H9 (cell line): ENCODE measurements around the gene PLEKHA8. TPM values are rescaled to one million over a fixed set of nuclear protein-coding genes. Genes with fewer than 3 reads are reported as not detected.

Experiments
- DNase-seq: peaks from one replicate; pipeline ENCODE4 v3.0.0-alpha.2; 2017
- H2AFZ ChIP-seq: one replicate; pipeline ENCODE4 v1.6.1; 2013; ENCODE audit warnings: mild to moderate bottlenecking, low read length, control low read depth, moderate library complexity
- H2AK5ac ChIP-seq: 2 replicates; pipeline ENCODE4 v1.6.1; 2013; ENCODE audit warnings: low read length, control low read depth, mixed read lengths; ENCODE audit not compliant: insufficient read length
- H2BK120ac ChIP-seq: one replicate; pipeline ENCODE4 v1.6.1; 2013; ENCODE audit warnings: low read depth, mild to moderate bottlenecking, low read length, control low read depth, inconsistent platforms; ENCODE audit not compliant: poor library complexity, severe bottlenecking
- H2BK12ac ChIP-seq: 2 replicates; pipeline ENCODE4 v1.6.1; 2013; ENCODE audit warnings: low read length, control low read depth, mixed read lengths, low read depth; ENCODE audit not compliant: insufficient read length
- H2BK15ac ChIP-seq: 2 replicates; pipeline ENCODE4 v1.6.1; 2013; ENCODE audit warnings: low read depth, low read length, control low read depth
- H2BK20ac ChIP-seq: one replicate; pipeline ENCODE4 v1.6.1; 2013; ENCODE audit warnings: low read depth, mild to moderate bottlenecking, low read length, control low read depth, inconsistent platforms; ENCODE audit not compliant: poor library complexity, severe bottlenecking
- H2BK5ac ChIP-seq: 2 replicates; pipeline ENCODE4 v1.6.1; 2013; ENCODE audit warnings: low read length, control low read depth, mixed read lengths; ENCODE audit not compliant: insufficient read length
- H3K14ac ChIP-seq: 2 replicates; pipeline ENCODE4 v1.6.1; 2013; ENCODE audit warnings: low read length, control low read depth; ENCODE audit not compliant: insufficient read depth
- H3K18ac ChIP-seq: 2 replicates; pipeline ENCODE4 v1.6.1; 2013; ENCODE audit warnings: low read depth, mild to moderate bottlenecking, mixed read lengths, low read length, control low read depth; ENCODE audit not compliant: insufficient read length
- H3K23ac ChIP-seq: 2 replicates; pipeline ENCODE4 v1.6.1; 2013; ENCODE audit warnings: low read length, control low read depth, mixed read lengths, low read depth; ENCODE audit not compliant: insufficient read length
- H3K23me2 ChIP-seq: 2 replicates; pipeline ENCODE4 v1.6.1; 2013; ENCODE audit warnings: low read depth, mild to moderate bottlenecking, mixed read lengths, low read length, control low read depth; ENCODE audit not compliant: insufficient read length, poor library complexity, severe bottlenecking
- H3K27ac ChIP-seq: 2 replicates; pipeline ENCODE4 v1.5.1; 2013; ENCODE audit warnings: low read length, control low read depth, mixed read lengths, low read depth; ENCODE audit not compliant: insufficient read length
- H3K27me3 ChIP-seq: 2 replicates; pipeline ENCODE4 v1.6.1; 2013; ENCODE audit warnings: low read length, control low read depth, inconsistent platforms; ENCODE audit not compliant: insufficient read depth
- H3K4ac ChIP-seq: 2 replicates; pipeline ENCODE4 v1.6.1; 2013; ENCODE audit warnings: low read depth, mild to moderate bottlenecking, control low read depth, inconsistent platforms, low read length, moderate library complexity
- H3K4me1 ChIP-seq: 2 replicates; pipeline ENCODE4 v1.6.1; 2013; ENCODE audit warnings: low read length, control low read depth, inconsistent platforms; ENCODE audit not compliant: insufficient read depth
- H3K4me2 ChIP-seq: 2 replicates; pipeline ENCODE4 v1.6.1; 2013; ENCODE audit warnings: low read length, control low read depth, mixed read lengths; ENCODE audit not compliant: insufficient read length, insufficient read depth
- H3K56ac ChIP-seq: 2 replicates; pipeline ENCODE4 v1.6.1; 2013; ENCODE audit warnings: low read depth, mild to moderate bottlenecking, mixed read lengths, low read length, control low read depth; ENCODE audit not compliant: insufficient read length
- H3K79me1 ChIP-seq: 2 replicates; pipeline ENCODE4 v1.6.1; 2013; ENCODE audit warnings: low read depth, mild to moderate bottlenecking, moderate library complexity, low read length, control low read depth, inconsistent platforms; ENCODE audit not compliant: insufficient read depth, poor library complexity, severe bottlenecking
- H3K79me2 ChIP-seq: 2 replicates; pipeline ENCODE4 v1.6.1; 2013; ENCODE audit warnings: low read length, control low read depth, inconsistent platforms; ENCODE audit not compliant: insufficient read depth
- H3K9ac ChIP-seq: 2 replicates; pipeline ENCODE4 v1.6.1; 2013; ENCODE audit warnings: low read length, control low read depth, mixed read lengths; ENCODE audit not compliant: insufficient read length; ENCODE audit errors: extremely low read depth
- H3K9me3 ChIP-seq: one replicate; pipeline ENCODE4 v1.6.1; 2013; ENCODE audit warnings: low read depth, low read length, inconsistent platforms; ENCODE audit not compliant: control insufficient read depth
- H3T11ph ChIP-seq: one replicate; pipeline ENCODE4 v1.6.1; 2013; ENCODE audit warnings: mild to moderate bottlenecking, low read length, control low read depth, inconsistent platforms
- H4K20me1 ChIP-seq: one replicate; pipeline ENCODE4 v1.6.1; 2013; ENCODE audit not compliant: control insufficient read depth, insufficient read length, insufficient read depth
- H4K5ac ChIP-seq: 2 replicates; pipeline ENCODE4 v1.6.1; 2013; ENCODE audit warnings: low read depth, mild to moderate bottlenecking, mixed read lengths, low read length, control low read depth; ENCODE audit not compliant: insufficient read length
- H4K8ac ChIP-seq: replicated peaks from 2 replicates; pipeline ENCODE4 v1.6.1; 2013; ENCODE audit warnings: low read length, control low read depth, mixed read lengths, low read depth; ENCODE audit not compliant: insufficient read length
- H4K91ac ChIP-seq: 2 replicates; pipeline ENCODE4 v1.6.1; 2013; ENCODE audit warnings: low read depth, mild to moderate bottlenecking, moderate library complexity, mixed read lengths, low read length, control low read depth; ENCODE audit not compliant: insufficient read length
- H3K27ac Mint-ChIP-seq, 3 experiments: 2 replicates in 2 of 3; 3 replicates in 1 of 3; pipeline ENCODE4 v1.8.0; 2020 to 2021; ENCODE audit warnings: mixed read lengths in 3 of 3, mild to moderate bottlenecking in 1 of 3, moderate library complexity in 1 of 3
- H3K27me3 Mint-ChIP-seq: 2 replicates; pipeline ENCODE4 v1.8.0; 2021; ENCODE audit warnings: low read depth, mild to moderate bottlenecking, moderate library complexity, mixed read lengths
- H3K36me3 Mint-ChIP-seq, 3 experiments: 2 replicates in 2 of 3; 3 replicates in 1 of 3; pipeline ENCODE4 v1.8.0; 2020 to 2021; ENCODE audit warnings: low read depth in 3 of 3, mixed read lengths in 3 of 3; ENCODE audit not compliant: insufficient read depth in 1 of 3
- H3K4me1 Mint-ChIP-seq, 2 experiments: 2 replicates each; pipeline ENCODE4 v1.8.0; 2020; ENCODE audit warnings: mixed read lengths in 2 of 2
- H3K4me3 Mint-ChIP-seq, 2 experiments: 2 replicates in 1 of 2; 3 replicates in 1 of 2; pipeline ENCODE4 v1.8.0; 2020 to 2021; ENCODE audit warnings: mild to moderate bottlenecking in 2 of 2, mixed read lengths in 2 of 2, moderate library complexity in 1 of 2
- H3K9me3 Mint-ChIP-seq, 2 experiments: 2 replicates in 1 of 2; 3 replicates in 1 of 2; pipeline ENCODE4 v1.8.0; 2020; ENCODE audit warnings: mild to moderate bottlenecking in 2 of 2, mixed read lengths in 2 of 2, moderate library complexity in 1 of 2
- CTCF ChIP-seq: fragments of 200-600 bp; sonication (generic); conservative IDR thresholded peaks from 3 replicates; pipeline ENCODE4 v1.8.0; 2021; ENCODE audit warnings: antibody characterized with exemption, mild to moderate bottlenecking
- total RNA-seq: library from RNA; stranded (reverse); gene quantifications from 2 replicates; pipeline ENCODE4 v1.2.1, GENCODE V29; 2021

PLEKHA8 gene
- total RNA-seq, 1 experiment from 2014 or later: 37.0 TPM

GRCh38 chr7:30113144-30113543 is 84.9 kb downstream of the PLEKHA8 start:
- no peak overlapping the region for H3K23ac ChIP-seq
- no peak overlapping the region for H4K8ac ChIP-seq
- no peak overlapping the region for H2BK20ac ChIP-seq
- TF ChIP-seq CTCF: no peak
- no peak overlapping the region for H3K18ac ChIP-seq
- H3K9ac ChIP-seq: no peak overlapping the region
- Mint-ChIP-seq H3K27ac (no peak overlapping the region), H3K4me3 (no peak overlapping the region), H3K9me3 (peaks cover 17 to 21% of the 10 kb centered on the region in 2 experiments), H3K27me3 (no peaks in the 10 kb centered on the region), H3K4me1 (no peaks in the 10 kb centered on the region), H3K36me3 (peaks cover 9 to 22% (median 9%) of the 10 kb centered on the region in 3 experiments)
- no peak overlapping the region for H2BK5ac ChIP-seq
- no peaks in the 10 kb centered on the region for H3K27me3 ChIP-seq
- no peaks in the 10 kb centered on the region for H3K23me2 ChIP-seq
- no peak overlapping the region for H3K56ac ChIP-seq
- no peak overlapping the region for H4K5ac ChIP-seq
- H2AK5ac ChIP-seq: no peak overlapping the region
- no peak overlapping the region for H3T11ph ChIP-seq
- H3K9me3 ChIP-seq: no peaks in the 10 kb centered on the region
- no peak overlapping the region for H2BK120ac ChIP-seq
- no peaks in the 10 kb centered on the region for H3K79me2 ChIP-seq
- no peak overlapping the region for H3K14ac ChIP-seq
- no peaks in the 10 kb centered on the region for H3K79me1 ChIP-seq
- no peak overlapping the region for H2AFZ ChIP-seq
- H4K91ac ChIP-seq: no peak overlapping the region
- H4K20me1 ChIP-seq: no peaks in the 10 kb centered on the region
- H2BK12ac ChIP-seq: no peak overlapping the region
- H2BK15ac ChIP-seq: no peak overlapping the region
- H3K4me1 ChIP-seq: no peaks in the 10 kb centered on the region
- DNase-seq: no peak
- no peak overlapping the region for H3K4me2 ChIP-seq
- no peak overlapping the region for H3K27ac ChIP-seq
- H3K4ac ChIP-seq: no peak overlapping the region
